GM18517 (cell line): ENCODE results near the gene NMNAT2.
A peak's percentile ranks its signal among the peaks of the same experiment; 100 is the strongest.
"Not testable (repeated sequence)": the region's sequence is repeated elsewhere in the genome, so short reads cannot be mapped to it uniquely, and the experiment has no call there.

Experiments
- ATAC-seq: cut with Tn5 transposase; IDR thresholded peaks from one replicate; pipeline ENCODE4 v1.9.1; 2021; ENCODE audit warnings: mild to moderate bottlenecking, moderate library complexity; ENCODE audit not compliant: unreplicated experiment

The NMNAT2 gene

GRCh38 chr1:183242556-183242955 lies 175.6 kb downstream of the NMNAT2 start:
- no peak for ATAC-seq

- ATAC-seq: no peak
These were observed 176.7 kb downstream of the NMNAT2 start for GRCh38 chr1:183241471-183241870.

GRCh38 chr1:183240853-183241252 lies 177.3 kb downstream of the NMNAT2 start:
- ATAC-seq: not testable (repeated sequence)

- no peak for ATAC-seq
These were observed 177.7 kb downstream of the NMNAT2 start for GRCh38 chr1:183240526-183240825.

GRCh38 chr1:183239793-183240525 lies 178.2 kb downstream of the NMNAT2 start:
- no peak for ATAC-seq

GRCh38 chr1:183239220-183239742 lies 178.9 kb downstream of the NMNAT2 start:
- no peak for ATAC-seq

- no peak for ATAC-seq
These were observed 180.1 kb downstream of the NMNAT2 start for GRCh38 chr1:183238071-183238470.

- no peak for ATAC-seq
These were observed 181.1 kb downstream of the NMNAT2 start for GRCh38 chr1:183237046-183237445.

GRCh38 chr1:183236158-183236725 lies 181.9 kb downstream of the NMNAT2 start:
- ATAC-seq: no peak

GRCh38 chr1:183235503-183235902 lies 182.7 kb downstream of the NMNAT2 start:
- ATAC-seq: no peak

GRCh38 chr1:183234660-183235476 lies 183.3 kb downstream of the NMNAT2 start:
- no peak for ATAC-seq

GRCh38 chr1:183233113-183233512 lies 185.1 kb downstream of the NMNAT2 start:
- ATAC-seq: no peak

- ATAC-seq: no peak
These were observed 186.6 kb downstream of the NMNAT2 start for GRCh38 chr1:183231545-183231944.

GRCh38 chr1:183230413-183230812 lies 187.8 kb downstream of the NMNAT2 start:
- ATAC-seq: no peak

GRCh38 chr1:183228347-183229220 lies 189.6 kb downstream of the NMNAT2 start:
- ATAC-seq: no peak

GRCh38 chr1:183227422-183228346 lies 190.5 kb downstream of the NMNAT2 start:
- ATAC-seq: peak; percentile 51

GRCh38 chr1:183226963-183227362 lies 191.2 kb downstream of the NMNAT2 start:
- ATAC-seq: no peak

- no peak for ATAC-seq
These were observed 191.8 kb downstream of the NMNAT2 start for GRCh38 chr1:183226361-183226760.

- no peak for ATAC-seq
These were observed 194.7 kb downstream of the NMNAT2 start for GRCh38 chr1:183223467-183223866.

- no peak for ATAC-seq
These were observed 195.3 kb downstream of the NMNAT2 start for GRCh38 chr1:183222909-183223308.
